ENCODE measurements around the gene PATZ1. TPM values are rescaled to one million over a fixed set of nuclear protein-coding genes. Genes with fewer than 3 reads are reported as not detected.

Gene PATZ1
- total RNA-seq, 1 experiment from 2014 or later, result 18.6 TPM

DNA sequence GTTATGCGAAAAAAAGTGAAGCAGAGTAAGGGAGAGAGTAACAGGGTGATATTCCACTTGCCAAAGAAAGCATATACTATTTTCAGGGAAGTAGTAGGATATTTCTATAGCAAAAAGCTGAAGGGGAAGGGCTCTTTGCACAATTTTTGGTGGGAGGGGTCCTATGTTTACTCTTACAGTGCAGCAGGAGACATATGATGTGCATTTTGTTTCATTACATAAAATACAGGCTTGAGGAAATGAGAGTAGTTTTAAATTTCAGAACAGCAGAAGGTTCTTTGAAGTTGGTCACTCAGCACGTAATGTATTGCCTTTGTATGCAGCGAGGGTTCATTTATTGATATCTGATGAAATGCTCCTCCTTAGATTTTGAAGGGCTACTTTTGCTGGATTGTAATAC is 50.8 kb downstream of the PATZ1 start:
- intact Hi-C loops (cut with micrococcal nuclease; ENCODE audit: unreplicated experiment), result no loop called here

DNA sequence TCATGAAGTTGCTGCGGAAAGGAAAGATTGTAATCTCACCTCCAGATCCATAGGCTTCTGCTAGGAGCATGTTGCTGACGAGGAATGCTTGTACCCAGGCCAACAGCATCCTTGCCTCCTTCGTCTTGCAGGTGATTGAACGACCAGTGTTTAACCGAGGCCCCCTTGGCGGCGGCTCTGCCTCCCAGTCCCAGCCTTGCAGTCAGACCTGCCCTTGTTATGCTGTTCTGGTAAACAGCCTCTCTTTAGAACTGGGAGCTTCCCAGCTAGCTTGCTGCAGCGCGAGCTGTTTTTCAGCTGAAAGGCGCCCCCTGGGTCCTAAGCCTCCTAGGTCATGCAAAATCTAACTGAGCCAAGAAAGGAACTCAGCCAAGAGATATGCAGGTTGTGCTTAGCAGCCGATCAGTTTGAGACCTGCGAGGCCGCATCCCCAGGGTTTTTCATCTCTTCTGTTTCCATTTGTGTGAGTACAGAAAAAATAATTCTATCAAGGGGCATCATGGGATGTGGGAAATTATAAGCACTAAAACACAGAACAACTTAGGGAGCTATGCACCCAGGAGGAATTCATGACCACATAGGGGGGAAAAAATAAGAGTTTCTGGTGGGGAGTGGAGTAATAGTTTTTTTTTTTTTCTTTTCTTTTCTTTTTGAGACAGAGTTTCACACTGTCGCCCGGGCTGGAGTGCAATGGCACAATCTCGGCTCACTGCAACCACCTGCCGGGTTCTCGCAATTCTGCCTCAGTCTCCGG is 53.7 kb downstream of the PATZ1 start, which contains the start of gene PIK3IP1:
PIK3IP1 (minus strand) TSS at position 253 of the 754 bp plus-strand sequence; CDS start at position 109, 144 bp downstream.
- no TSS peak for BruUV-seq (replicated peaks)
- peak; percentile 83 for ATAC-seq

More for the DNA sequence above, 50.8 kb downstream of the PATZ1 start:
- no peak for DNase-seq (ENCODE audit: low read depth, low spot score)
- H3K9me3 ChIP-seq (ENCODE audit: control insufficient read depth, insufficient read depth, low read depth, low read length), result no peaks in the 10 kb centered on the region
- no peaks in the 10 kb centered on the region; the same call in 1 of the 2 replicates for H3K4me1 ChIP-seq (ENCODE audit: control insufficient read depth, insufficient read depth, low read length)
- ATAC-seq, result no peak
- no peak overlapping the region for H3K27ac ChIP-seq (ENCODE audit: low read length)
- no peaks in the 10 kb centered on the region for H3K27me3 ChIP-seq (ENCODE audit: control insufficient read depth, insufficient read depth, low read length)
- CTCF ChIA-PET, result no interaction called here
- in situ Hi-C loops (cut with HindIII; ENCODE audit: low pct_unique_long_range_greater_than_20kb, low sequenced_read_pairs), result no loop called here
- POLR2A ChIA-PET, result no interaction called here
- BruUV-seq (replicated peaks), result no TSS peak
- TF ChIP-seq POLR2AphosphoS5 (IDR thresholded peaks at IDR 0.05; ENCODE audit: low read depth, low read length) (no peak), SIN3A (IDR thresholded peaks at IDR 0.05; ENCODE audit: borderline replicate concordance, insufficient read depth, low read depth, low read length) (no peak), TCF7L2 (IDR thresholded peaks at IDR 0.05; ENCODE audit: low read depth, low read length) (no peak)
- TF ChIP-seq, protein P1, sequence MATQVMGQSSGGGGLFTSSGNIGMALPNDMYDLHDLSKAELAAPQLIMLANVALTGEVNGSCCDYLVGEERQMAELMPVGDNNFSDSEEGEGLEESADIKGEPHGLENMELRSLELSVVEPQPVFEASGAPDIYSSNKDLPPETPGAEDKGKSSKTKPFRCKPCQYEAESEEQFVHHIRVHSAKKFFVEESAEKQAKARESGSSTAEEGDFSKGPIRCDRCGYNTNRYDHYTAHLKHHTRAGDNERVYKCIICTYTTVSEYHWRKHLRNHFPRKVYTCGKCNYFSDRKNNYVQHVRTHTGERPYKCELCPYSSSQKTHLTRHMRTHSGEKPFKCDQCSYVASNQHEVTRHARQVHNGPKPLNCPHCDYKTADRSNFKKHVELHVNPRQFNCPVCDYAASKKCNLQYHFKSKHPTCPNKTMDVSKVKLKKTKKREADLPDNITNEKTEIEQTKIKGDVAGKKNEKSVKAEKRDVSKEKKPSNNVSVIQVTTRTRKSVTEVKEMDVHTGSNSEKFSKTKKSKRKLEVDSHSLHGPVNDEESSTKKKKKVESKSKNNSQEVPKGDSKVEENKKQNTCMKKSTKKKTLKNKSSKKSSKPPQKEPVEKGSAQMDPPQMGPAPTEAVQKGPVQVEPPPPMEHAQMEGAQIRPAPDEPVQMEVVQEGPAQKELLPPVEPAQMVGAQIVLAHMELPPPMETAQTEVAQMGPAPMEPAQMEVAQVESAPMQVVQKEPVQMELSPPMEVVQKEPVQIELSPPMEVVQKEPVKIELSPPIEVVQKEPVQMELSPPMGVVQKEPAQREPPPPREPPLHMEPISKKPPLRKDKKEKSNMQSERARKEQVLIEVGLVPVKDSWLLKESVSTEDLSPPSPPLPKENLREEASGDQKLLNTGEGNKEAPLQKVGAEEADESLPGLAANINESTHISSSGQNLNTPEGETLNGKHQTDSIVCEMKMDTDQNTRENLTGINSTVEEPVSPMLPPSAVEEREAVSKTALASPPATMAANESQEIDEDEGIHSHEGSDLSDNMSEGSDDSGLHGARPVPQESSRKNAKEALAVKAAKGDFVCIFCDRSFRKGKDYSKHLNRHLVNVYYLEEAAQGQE (IDR thresholded peaks at IDR 0.05; ENCODE audit: insufficient read depth in 1 of 2, low read depth in 2 of 2, low read length in 1 of 2), result no peak
- TF ChIP-seq, protein P2, sequence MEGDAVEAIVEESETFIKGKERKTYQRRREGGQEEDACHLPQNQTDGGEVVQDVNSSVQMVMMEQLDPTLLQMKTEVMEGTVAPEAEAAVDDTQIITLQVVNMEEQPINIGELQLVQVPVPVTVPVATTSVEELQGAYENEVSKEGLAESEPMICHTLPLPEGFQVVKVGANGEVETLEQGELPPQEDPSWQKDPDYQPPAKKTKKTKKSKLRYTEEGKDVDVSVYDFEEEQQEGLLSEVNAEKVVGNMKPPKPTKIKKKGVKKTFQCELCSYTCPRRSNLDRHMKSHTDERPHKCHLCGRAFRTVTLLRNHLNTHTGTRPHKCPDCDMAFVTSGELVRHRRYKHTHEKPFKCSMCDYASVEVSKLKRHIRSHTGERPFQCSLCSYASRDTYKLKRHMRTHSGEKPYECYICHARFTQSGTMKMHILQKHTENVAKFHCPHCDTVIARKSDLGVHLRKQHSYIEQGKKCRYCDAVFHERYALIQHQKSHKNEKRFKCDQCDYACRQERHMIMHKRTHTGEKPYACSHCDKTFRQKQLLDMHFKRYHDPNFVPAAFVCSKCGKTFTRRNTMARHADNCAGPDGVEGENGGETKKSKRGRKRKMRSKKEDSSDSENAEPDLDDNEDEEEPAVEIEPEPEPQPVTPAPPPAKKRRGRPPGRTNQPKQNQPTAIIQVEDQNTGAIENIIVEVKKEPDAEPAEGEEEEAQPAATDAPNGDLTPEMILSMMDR (IDR thresholded peaks at IDR 0.05), result no peak
- no peak overlapping the region for H3K4me3 ChIP-seq (ENCODE audit: low read depth in 2 of 2, low read length in 2 of 2)
- no peaks in the 10 kb centered on the region for H3K36me3 ChIP-seq (ENCODE audit: control insufficient read depth, insufficient read depth, low read length)

More for the DNA sequence above, 53.7 kb downstream of the PATZ1 start, which contains the start of gene PIK3IP1:
- in situ Hi-C loops (cut with HindIII; ENCODE audit: low pct_unique_long_range_greater_than_20kb, low sequenced_read_pairs), result no loop called here
- Histone ChIP-seq H3K27me3 (ENCODE audit: control insufficient read depth, insufficient read depth, low read length) (no peaks in the 10 kb centered on the region), H3K4me3 (ENCODE audit: low read depth in 2 of 2, low read length in 2 of 2) (peak within 1 kb of the TSS; percentile 54 to 78), H3K27ac (ENCODE audit: low read length) (peak within 1 kb of the TSS; percentile 54; the same call in 1 of the 2 replicates), H3K36me3 (ENCODE audit: control insufficient read depth, insufficient read depth, low read length) (no peaks in the 10 kb centered on the region), H3K9me3 (ENCODE audit: control insufficient read depth, insufficient read depth, low read depth, low read length) (no peaks in the 10 kb centered on the region), H3K4me1 (ENCODE audit: control insufficient read depth, insufficient read depth, low read length) (no peaks in the 10 kb centered on the region; the same call in 1 of the 2 replicates)
- no peak for DNase-seq (ENCODE audit: low read depth, low spot score)
- TF ChIP-seq SIN3A (IDR thresholded peaks at IDR 0.05; ENCODE audit: borderline replicate concordance, insufficient read depth, low read depth, low read length) (no peak), POLR2AphosphoS5 (IDR thresholded peaks at IDR 0.05; ENCODE audit: low read depth, low read length) (no peak), TCF7L2 (IDR thresholded peaks at IDR 0.05; ENCODE audit: low read depth, low read length) (no peak)
- TF ChIP-seq, protein P1 (IDR thresholded peaks at IDR 0.05; ENCODE audit: insufficient read depth in 1 of 2, low read depth in 2 of 2, low read length in 1 of 2), result no peak
- TF ChIP-seq, protein P2 (IDR thresholded peaks at IDR 0.05), result peak; percentile 69
- ChIA-PET CTCF (interaction anchor here (0.5 to 1.3 kb wide), 6 partner anchors 18 to 83 kb away, joined by 3 to 7 read pairs (median 4); partner anchors contain the start of gene LIMK2), POLR2A (interaction anchor here (0.5 kb wide), 1 partner anchor 185 kb away, joined by 4 read pairs; the partner anchor contains the start of gene SELENOM)
- intact Hi-C loops (cut with micrococcal nuclease; ENCODE audit: unreplicated experiment), result no loop called here

Measured in Panc1 (cell line).